SK-N-SH (cell line): ENCODE data around the gene ZBTB7B. TPM values are rescaled to one million over a fixed set of nuclear protein-coding genes. Genes with fewer than 3 reads are reported as not detected.
A peak's percentile ranks its signal among the peaks of the same experiment; 100 is the strongest.

ENCODE experiments used
- CTCF ChIA-PET: fragments of 300-600, 350-600 bp; formaldehyde crosslinking; extraction: SDS; loops from one replicate; lab custom pipeline; 2021; lab: Yijun Ruan, JAX
- POLR2A ChIA-PET: fragments of 350-600 bp; sonication (Branson Sonifier 250); formaldehyde crosslinking; extraction: SDS; loops from one replicate; lab custom pipeline; 2020; ENCODE audit warnings: antibody characterized with exemption, inconsistent platforms; lab: Yijun Ruan, JAX
- DNase-seq: peaks from one replicate; pipeline ENCODE4 v3.0.0; 2012
- H2AFZ ChIP-seq: fragments of 200-600 bp; sonication (generic); 2 replicates; pipeline ENCODE4 v1.8.1; 2016; ENCODE audit warnings: antibody characterized with exemption, mild to moderate bottlenecking, low read depth
- H3F3A ChIP-seq: fragments of 200-600 bp; sonication (generic); replicated peaks from 2 replicates; pipeline ENCODE3; 2016; ENCODE audit warnings: antibody characterized with exemption, mild to moderate bottlenecking; ENCODE audit not compliant: insufficient read depth
- H3K27ac ChIP-seq, 2 experiments: fragments of 200-500 bp in 1 of 2; fragments of 200-600 bp in 1 of 2; sonication (Bioruptor generic) in 1 of 2; sonication (generic), shearing (Covaris generic) in 1 of 2; 2 replicates each; pipeline versions ENCODE4 v1.5.1 to v1.6.1; 2014 to 2016; ENCODE audit warnings: low read depth in 2 of 2, inconsistent platforms in 1 of 2, low read length in 1 of 2, mild to moderate bottlenecking in 1 of 2, mixed read lengths in 1 of 2
- H3K27me3 ChIP-seq: fragments of 200-600 bp; sonication (generic), shearing (Covaris generic); 2 replicates; pipeline ENCODE4 v1.6.1; 2016; ENCODE audit warnings: mixed run types; ENCODE audit not compliant: insufficient read depth
- H3K36me3 ChIP-seq, 2 experiments: fragments of 200-500 bp in 1 of 2; fragments of 200-600 bp in 1 of 2; sonication (Bioruptor generic) in 1 of 2; sonication (generic) in 1 of 2; replicated peaks in 1 of 2; 2 replicates each; pipeline versions ENCODE3 to v1.5.1; 2014 to 2016; ENCODE audit warnings: low read length in 1 of 2, mild to moderate bottlenecking in 1 of 2; ENCODE audit not compliant: insufficient read depth in 2 of 2, control insufficient read depth in 1 of 2
- H3K4me1 ChIP-seq, 2 experiments: fragments of 200-500 bp in 1 of 2; fragments of 200-600 bp in 1 of 2; sonication (Bioruptor generic) in 1 of 2; sonication (generic), shearing (Covaris generic) in 1 of 2; 2 replicates each; pipeline versions ENCODE4 v1.5.1 to v1.6.1; 2014 to 2016; ENCODE audit warnings: low read depth in 1 of 2, low read length in 1 of 2, mixed run types in 1 of 2; ENCODE audit not compliant: insufficient read depth in 2 of 2, control insufficient read depth in 1 of 2
- H3K4me2 ChIP-seq: fragments of 200-600 bp; sonication (generic), shearing (Covaris generic); 2 replicates; pipeline ENCODE4 v1.6.1; 2017; ENCODE audit warnings: mixed run types
- H3K4me3 ChIP-seq, 2 experiments: fragments of 200-500 bp in 1 of 2; fragments of 200-600 bp in 1 of 2; sonication (Bioruptor generic) in 1 of 2; sonication (generic), shearing (Covaris generic) in 1 of 2; 2 replicates each; pipeline versions ENCODE4 v1.5.1 to v1.8.1; 2014 to 2016; ENCODE audit warnings: low read depth in 2 of 2, inconsistent platforms in 1 of 2, low read length in 1 of 2, mild to moderate bottlenecking in 1 of 2, mixed read lengths in 1 of 2, moderate library complexity in 1 of 2
- H3K79me2 ChIP-seq: fragments of 200-600 bp; sonication (generic); 2 replicates; pipeline ENCODE4 v1.8.1; 2017; ENCODE audit warnings: mild to moderate bottlenecking; ENCODE audit not compliant: insufficient read depth
- H3K9ac ChIP-seq: fragments of 200-600 bp; sonication (generic); 2 replicates; pipeline ENCODE4 v1.6.1; 2017; ENCODE audit warnings: mixed run types
- H3K9me2 ChIP-seq: fragments of 200-600 bp; sonication (generic); 2 replicates; pipeline ENCODE4 v1.6.1; 2017; ENCODE audit warnings: mixed run types
- H3K9me3 ChIP-seq: fragments of 200-600 bp; sonication (generic); 2 replicates; pipeline ENCODE4 v1.6.1; 2017; ENCODE audit warnings: mixed run types, mild to moderate bottlenecking, moderate library complexity
- H4K20me1 ChIP-seq: fragments of 200-600 bp; sonication (generic); 2 replicates; pipeline ENCODE4 v1.6.1; 2017; ENCODE audit warnings: mild to moderate bottlenecking, mixed run types; ENCODE audit not compliant: insufficient read depth
- CHD2 ChIP-seq: fragments of 150-350 bp; IDR thresholded peaks from 2 replicates; pipeline ENCODE4 v1.6.1; 2018; ENCODE audit warnings: low read length; ENCODE audit not compliant: partially characterized antibody
- EZH2phosphoT487 ChIP-seq: fragments of 200-600 bp; sonication (generic); IDR thresholded peaks from 2 replicates; pipeline ENCODE4 v1.6.1; 2017; ENCODE audit warnings: low read depth, mixed run types, mild to moderate bottlenecking, antibody characterized with exemption, moderate library complexity, borderline replicate concordance
- FOSL2 ChIP-seq: IDR thresholded peaks from 2 replicates; pipeline ENCODE4 v1.4.0; 2012; ENCODE audit warnings: low read depth, mild to moderate bottlenecking, moderate library complexity, borderline replicate concordance
- FOXJ3 ChIP-seq: sonication (generic); formaldehyde crosslinking; IDR thresholded peaks from 2 replicates; pipeline ENCODE4 v1.5.1; 2020; ENCODE audit warnings: mild to moderate bottlenecking, missing genetic modification reagents
- GABPA ChIP-seq: IDR thresholded peaks from 2 replicates; pipeline ENCODE4 v1.4.0; 2012; ENCODE audit warnings: low read depth, mild to moderate bottlenecking
- GATA2 ChIP-seq: sonication (generic); formaldehyde crosslinking; IDR thresholded peaks from 2 replicates; pipeline ENCODE4 v1.5.0; 2020; ENCODE audit warnings: mild to moderate bottlenecking, missing genetic modification reagents
- IRF3 ChIP-seq: fragments of 150-350 bp; IDR thresholded peaks from 2 replicates; pipeline ENCODE4 v1.6.1; 2016; ENCODE audit warnings: mild to moderate bottlenecking, low read depth, low read length
- MAX ChIP-seq: IDR thresholded peaks from 2 replicates; pipeline ENCODE4 v1.4.0; 2012; ENCODE audit warnings: low read depth
- MEF2A ChIP-seq: IDR thresholded peaks from 2 replicates; pipeline ENCODE4 v1.4.0; 2012; ENCODE audit warnings: low read depth, borderline replicate concordance
- MXI1 ChIP-seq: IDR thresholded peaks from 2 replicates; pipeline ENCODE4 v1.6.1; 2012; ENCODE audit warnings: mild to moderate bottlenecking, low read depth, low read length, improper control_type of control experiment
- PBX3 ChIP-seq: IDR thresholded peaks from 2 replicates; pipeline ENCODE4; 2012
- POLR2AphosphoS5 ChIP-seq: IDR thresholded peaks from 2 replicates; pipeline ENCODE4 v1.6.1; 2012; ENCODE audit warnings: low read depth, low read length
- RCOR1 ChIP-seq: fragments of 150-350 bp; IDR thresholded peaks from 2 replicates; pipeline ENCODE4 v1.6.1; 2017; ENCODE audit warnings: antibody characterized with exemption, low read length
- REST ChIP-seq: IDR thresholded peaks from 2 replicates; pipeline ENCODE4 v1.6.1; 2012; ENCODE audit warnings: mild to moderate bottlenecking, low read depth, low read length, moderate library complexity
- RXRA ChIP-seq: IDR thresholded peaks from 2 replicates; pipeline ENCODE4 v1.4.0; 2012; ENCODE audit warnings: low read depth, mild to moderate bottlenecking, borderline replicate concordance
- SMC3 ChIP-seq: IDR thresholded peaks from 2 replicates; pipeline ENCODE4 v1.6.1; 2012; ENCODE audit warnings: low read depth, low read length, improper control_type of control experiment
- TCF12 ChIP-seq: IDR thresholded peaks from 2 replicates; pipeline ENCODE4 v1.4.0; 2012
- TEAD4 ChIP-seq: IDR thresholded peaks from 2 replicates; pipeline ENCODE4 v1.4.0; 2012; ENCODE audit warnings: mild to moderate bottlenecking, borderline replicate concordance; ENCODE audit not compliant: insufficient read depth
- YY1 ChIP-seq: IDR thresholded peaks from 2 replicates; pipeline ENCODE4 v1.4.0; 2012; ENCODE audit warnings: low read depth, mild to moderate bottlenecking
- WGBS: methylation state at CpG from one replicate; pipeline ENCODE4 v1.1.6; 2017; ENCODE audit warnings: low lambda C conversion rate; 5-methylcytosine and 5-hydroxymethylcytosine counted together
- polyA plus RNA-seq, 3 experiments: library from polyadenylated mRNA; depleted of rRNA; stranded (reverse); fragments of >200 nt; gene quantifications; 2 replicates each; pipeline ENCODE4 v1.2.3, GENCODE V29; 2012
- TF ChIP-seq, protein P1 (sequence below): fragments of 150-350 bp; IDR thresholded peaks from 2 replicates; pipeline ENCODE4 v1.6.1; 2017; ENCODE audit warnings: antibody characterized with exemption, low read length, low read depth, borderline replicate concordance
- TF ChIP-seq, protein P2 (sequence below): IDR thresholded peaks from 2 replicates; pipeline ENCODE4 v1.4.0; 2012; ENCODE audit warnings: low read depth, borderline replicate concordance

The ZBTB7B gene
- polyA plus RNA-seq, 1 of the 3 experiments (the other 2 are of a cell fraction): 15.7 TPM

- H3K27ac ChIP-seq: peak within 1 kb of the TSS; percentile 40 to 78; a peak in 3 of 4 replicates
- peaks cover 13% of the 10 kb centered on the region for H3F3A ChIP-seq
- under 1% methylated on average over 26 of the region's 26 CpGs for whole genome bisulfite sequencing
- ChIA-PET CTCF (interaction anchor here (0.6 to 37.5 kb wide), 10 partner anchors 9 to 105 kb away, joined by 3 to 640 read pairs (median 5); partner anchors contain the start of genes LENEP, PYGO2, SHC1 and ZBTB7B), POLR2A (interaction anchor here (1.0 to 2.7 kb wide), 6 partner anchors 10 to 146 kb away, joined by 3 to 22 read pairs (median 5); partner anchors contain the start of genes LENEP, PYGO2 and SHC1)
- H3K4me1 ChIP-seq: peaks cover 4 to 17% of the 10 kb centered on the region in 2 experiments; a peak in 3 of 4 replicates
- H3K9me3 ChIP-seq: no peaks in the 10 kb centered on the region
- H3K4me3 ChIP-seq: peak within 1 kb of the TSS; percentile 72 to 82
- peaks cover 87% of the 10 kb centered on the region for H3K79me2 ChIP-seq
- peaks cover 11 to 13% of the 10 kb centered on the region in 2 experiments for H3K36me3 ChIP-seq
- H3K9ac ChIP-seq: peak within 1 kb of the TSS; percentile 78
- H2AFZ ChIP-seq: peak within 1 kb of the TSS; percentile 66
- no peaks in the 10 kb centered on the region for H3K27me3 ChIP-seq
- H3K9me2 ChIP-seq: no peaks in the 10 kb centered on the region
- DNase-seq: peak; percentile 93
- peak within 1 kb of the TSS; percentile 95 for H3K4me2 ChIP-seq
- no peaks in the 10 kb centered on the region for H4K20me1 ChIP-seq
- TF ChIP-seq RCOR1 (peak; percentile 64; the same call in 1 of the 2 replicates), FOSL2 (no peak), EZH2phosphoT487 (no peak), SMC3 (no peak), MXI1 (peak; percentile 96), MEF2A (no peak), POLR2AphosphoS5 (peak; percentile 67), TCF12 (no peak; the same call in 1 of the 2 replicates), FOXJ3 (CRISPR knock-in tag) (no peak), REST (peak; percentile 55; the same call in 1 of the 2 replicates), IRF3 (peak; percentile 98), TEAD4 (no peak), GATA2 (CRISPR knock-in tag) (no peak), GABPA (peak; percentile 90), RXRA (no peak), YY1 (no peak), CHD2 (peak; percentile 97), PBX3 (peak; percentile 100), MAX (peak; percentile 96)
- TF ChIP-seq, protein P1, sequence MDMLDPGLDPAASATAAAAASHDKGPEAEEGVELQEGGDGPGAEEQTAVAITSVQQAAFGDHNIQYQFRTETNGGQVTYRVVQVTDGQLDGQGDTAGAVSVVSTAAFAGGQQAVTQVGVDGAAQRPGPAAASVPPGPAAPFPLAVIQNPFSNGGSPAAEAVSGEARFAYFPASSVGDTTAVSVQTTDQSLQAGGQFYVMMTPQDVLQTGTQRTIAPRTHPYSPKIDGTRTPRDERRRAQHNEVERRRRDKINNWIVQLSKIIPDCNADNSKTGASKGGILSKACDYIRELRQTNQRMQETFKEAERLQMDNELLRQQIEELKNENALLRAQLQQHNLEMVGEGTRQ: peak; percentile 59; the same call in 1 of the 2 replicates
- TF ChIP-seq, protein P2, sequence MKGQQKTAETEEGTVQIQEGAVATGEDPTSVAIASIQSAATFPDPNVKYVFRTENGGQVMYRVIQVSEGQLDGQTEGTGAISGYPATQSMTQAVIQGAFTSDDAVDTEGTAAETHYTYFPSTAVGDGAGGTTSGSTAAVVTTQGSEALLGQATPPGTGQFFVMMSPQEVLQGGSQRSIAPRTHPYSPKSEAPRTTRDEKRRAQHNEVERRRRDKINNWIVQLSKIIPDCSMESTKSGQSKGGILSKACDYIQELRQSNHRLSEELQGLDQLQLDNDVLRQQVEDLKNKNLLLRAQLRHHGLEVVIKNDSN: peak; percentile 95
These were observed 19.5 kb upstream of the ZBTB7B start, which contains the start of gene FLAD1 for GRCh38 chr1:154982897-154983648. TSS of gene FLAD1 (plus strand) at chr1:154983344. CDS start at chr1:154983695, 351 bp downstream.
